ENCODE measurements around the gene CCDC171.
"Not testable (repeated sequence)": the region's sequence is repeated elsewhere in the genome, so short reads cannot be mapped to it uniquely, and the experiment has no call there.

The CCDC171 gene

DNA sequence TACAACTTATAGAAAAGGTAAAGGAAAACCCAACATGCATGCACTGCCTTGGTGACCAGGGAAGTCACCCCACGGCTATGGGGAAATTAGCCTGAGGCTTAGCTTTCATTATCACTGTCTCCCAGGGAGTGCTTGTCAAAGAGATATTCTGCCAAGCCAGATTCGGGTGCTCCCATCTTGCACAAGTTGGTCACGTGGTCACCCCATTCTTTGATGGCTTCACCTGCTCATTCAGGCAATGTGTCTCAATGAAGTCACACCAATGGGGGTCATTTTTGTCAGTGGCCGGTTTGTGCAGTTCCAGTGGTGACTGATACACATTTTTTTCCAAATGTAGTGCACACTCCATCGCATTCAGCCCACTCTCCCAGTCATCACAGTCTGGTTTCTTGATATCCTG lies 25.8 kb upstream of the CCDC171 start:
- not testable (repeated sequence) for H3K36me3 Mint-ChIP-seq, H3K27ac Mint-ChIP-seq, H3K27me3 Mint-ChIP-seq, DNase-seq, H3K9me3 Mint-ChIP-seq, H3K4me3 Mint-ChIP-seq, H3K4me1 Mint-ChIP-seq
- CTCF ChIA-PET, result interaction anchor here (1.6 kb wide), 1 partner anchor 26 kb away, joined by 3 read pairs; no protein-coding TSS in a partner anchor

DNA sequence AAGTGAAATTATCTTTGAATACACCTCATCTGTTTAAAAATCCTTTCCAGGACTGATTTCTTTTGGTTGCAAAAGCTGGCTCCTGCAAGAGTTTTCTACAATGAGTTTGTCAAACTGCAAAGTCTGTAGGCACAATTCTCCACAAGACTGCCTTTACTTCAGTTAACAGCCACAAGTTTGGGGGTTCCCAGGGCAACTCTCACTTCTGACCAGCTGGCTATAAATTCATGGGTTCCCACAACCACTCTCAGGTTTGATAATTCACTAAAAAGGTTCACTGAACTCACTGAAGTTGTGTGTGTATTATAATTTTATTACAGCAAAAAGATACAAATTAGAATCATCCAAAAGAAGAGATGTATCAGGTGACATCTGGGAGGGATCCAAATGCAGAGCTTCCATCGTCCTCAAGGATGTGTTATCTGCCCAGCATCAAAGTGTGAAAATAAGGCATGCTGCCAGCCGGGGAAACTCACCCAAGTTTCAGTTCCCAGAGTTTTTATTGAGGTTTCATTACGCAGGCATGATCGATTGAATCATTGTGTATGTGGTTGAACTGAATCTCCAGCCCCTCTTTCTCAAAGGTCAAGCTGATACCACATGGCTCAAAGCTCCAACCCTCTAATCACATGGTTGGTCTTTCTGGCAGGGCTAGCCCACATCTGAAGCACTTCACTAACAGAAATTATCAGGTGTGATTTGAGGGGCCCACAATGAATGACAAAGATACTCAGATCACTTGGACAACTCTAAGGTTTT lies 23.1 kb upstream of the CCDC171 start:
- no peaks in the 10 kb centered on the region for H3K9me3 Mint-ChIP-seq
- CTCF ChIA-PET, result interaction anchor here (1.4 kb wide), 1 partner anchor 17 kb away, joined by 4 read pairs; no protein-coding TSS in a partner anchor

GRCh38 chr9:15531380-15531779 lies 21.5 kb upstream of the CCDC171 start:
- CTCF ChIA-PET, result interaction anchor here (1.4 kb wide), 1 partner anchor 18 kb away, joined by 4 read pairs; no protein-coding TSS in a partner anchor
- H3K4me1 Mint-ChIP-seq, result peaks cover 3% of the 10 kb centered on the region
- H3K27ac Mint-ChIP-seq, result no peak overlapping the region
- no peaks in the 10 kb centered on the region for H3K27me3 Mint-ChIP-seq
- DNase-seq, result no peak
- no peaks in the 10 kb centered on the region for H3K36me3 Mint-ChIP-seq
- no peaks in the 10 kb centered on the region for H3K9me3 Mint-ChIP-seq
- no peak overlapping the region for H3K4me3 Mint-ChIP-seq

More for the DNA sequence above, 23.1 kb upstream of the CCDC171 start:
- no peak for DNase-seq
- H3K4me1 Mint-ChIP-seq, result peaks cover 3% of the 10 kb centered on the region
- no peak overlapping the region for H3K27ac Mint-ChIP-seq
- H3K4me3 Mint-ChIP-seq, result no peak overlapping the region
- H3K27me3 Mint-ChIP-seq, result peaks cover 4% of the 10 kb centered on the region
- no peaks in the 10 kb centered on the region for H3K36me3 Mint-ChIP-seq

GRCh38 chr9:15541872-15542271 lies 11.0 kb upstream of the CCDC171 start:
- no peaks in the 10 kb centered on the region for H3K4me1 Mint-ChIP-seq
- no peaks in the 10 kb centered on the region for H3K36me3 Mint-ChIP-seq
- H3K4me3 Mint-ChIP-seq, result no peak overlapping the region
- DNase-seq, result no peak
- CTCF ChIA-PET, result no interaction called here
- H3K27me3 Mint-ChIP-seq, result peaks cover 21% of the 10 kb centered on the region
- no peaks in the 10 kb centered on the region for H3K9me3 Mint-ChIP-seq
- H3K27ac Mint-ChIP-seq, result no peak overlapping the region

DNA sequence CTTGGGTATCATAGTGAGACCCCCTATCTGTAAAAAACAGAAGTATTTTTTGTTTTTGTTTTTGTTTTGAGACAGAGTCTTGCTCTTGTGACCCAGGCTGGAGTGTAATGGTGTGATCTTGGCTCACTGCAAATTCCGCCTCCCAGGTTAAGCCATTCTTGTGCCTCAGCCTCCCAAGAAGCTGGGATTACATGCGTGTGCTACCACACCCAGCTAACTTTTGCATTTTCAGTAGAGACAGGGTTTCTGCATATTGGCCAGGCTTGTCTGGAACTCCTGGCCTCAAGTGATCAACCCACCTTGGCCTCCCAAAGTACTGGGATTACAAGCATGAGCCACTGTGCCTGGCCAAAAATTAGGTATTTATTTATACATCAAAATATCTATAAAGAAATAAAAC lies 10.2 kb upstream of the CCDC171 start:
- H3K27me3 Mint-ChIP-seq, result peaks cover 21% of the 10 kb centered on the region
- no peaks in the 10 kb centered on the region for H3K36me3 Mint-ChIP-seq
- H3K4me1 Mint-ChIP-seq, result no peaks in the 10 kb centered on the region
- no peaks in the 10 kb centered on the region for H3K9me3 Mint-ChIP-seq
- CTCF ChIA-PET, result no interaction called here
- no peak overlapping the region for H3K27ac Mint-ChIP-seq
- no peak for DNase-seq
- H3K4me3 Mint-ChIP-seq, result no peak overlapping the region

DNA sequence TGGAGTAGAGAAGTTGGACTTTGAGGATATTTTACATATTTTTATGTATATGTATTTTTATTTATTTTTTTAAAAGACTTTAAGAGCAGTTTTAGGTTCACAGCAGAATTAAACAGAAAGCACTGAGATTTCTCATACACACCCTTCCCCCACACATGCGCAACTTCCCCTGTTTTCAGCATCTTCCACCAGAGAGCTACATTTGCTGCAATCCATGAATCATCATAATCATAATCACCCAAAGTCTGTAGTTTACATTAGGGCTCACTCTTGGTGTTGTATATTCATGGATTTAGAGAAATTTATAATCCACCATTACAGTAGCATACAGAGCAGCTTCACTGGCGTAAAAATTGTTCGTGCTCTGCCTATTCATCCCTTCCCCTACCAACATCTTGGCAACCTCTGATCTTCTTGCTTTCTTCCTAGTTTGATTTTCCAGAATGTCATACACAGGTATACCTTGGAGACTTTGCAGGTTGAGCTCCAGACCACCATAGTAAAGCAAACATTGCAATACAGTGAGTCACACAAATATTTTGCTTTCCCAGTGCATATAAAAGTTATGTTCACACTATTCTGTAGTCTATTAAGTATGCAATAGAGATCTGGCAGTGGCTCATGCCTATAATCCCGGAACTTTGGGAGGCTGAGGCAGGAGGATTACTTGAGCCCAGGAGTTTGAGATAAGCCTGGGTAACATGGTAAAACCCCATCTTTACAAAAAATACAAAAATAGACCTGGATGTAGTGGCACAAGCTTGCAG lies 9.6 kb upstream of the CCDC171 start:
- Mint-ChIP-seq H3K9me3 (no peaks in the 10 kb centered on the region), H3K27ac (no peak overlapping the region), H3K4me1 (no peaks in the 10 kb centered on the region), H3K27me3 (peaks cover 21% of the 10 kb centered on the region), H3K36me3 (no peaks in the 10 kb centered on the region), H3K4me3 (no peak overlapping the region)
- DNase-seq, result no peak
- CTCF ChIA-PET, result interaction anchor here (1.0 kb wide), 1 partner anchor 10 kb away, joined by 3 read pairs; the partner anchor contains the start of gene CCDC171

DNA sequence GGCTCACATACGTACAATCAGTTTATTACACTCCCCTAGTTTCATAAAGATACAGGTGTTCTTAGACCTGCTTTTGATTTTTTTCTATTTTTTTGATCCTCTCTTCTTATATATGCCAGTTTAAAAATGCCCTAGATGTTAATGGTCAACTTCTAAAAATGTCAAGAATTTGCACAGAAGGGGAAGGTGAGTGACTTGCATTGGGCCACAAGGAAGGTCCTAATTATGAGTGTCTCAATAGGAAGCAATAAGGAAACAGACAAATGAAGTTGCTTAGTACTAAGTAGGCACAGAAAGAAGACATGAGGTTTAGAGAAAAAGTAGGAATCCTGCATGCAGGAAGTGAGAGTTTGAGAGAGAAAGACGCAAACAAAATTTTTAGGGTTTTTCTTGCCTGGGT lies 3.2 kb upstream of the CCDC171 start:
- Mint-ChIP-seq H3K9me3 (no peaks in the 10 kb centered on the region), H3K4me1 (peaks cover 26% of the 10 kb centered on the region), H3K27me3 (peaks cover 33% of the 10 kb centered on the region), H3K27ac (no peak overlapping the region), H3K4me3 (no peak overlapping the region), H3K36me3 (no peaks in the 10 kb centered on the region)
- no peak for DNase-seq
- CTCF ChIA-PET, result interaction anchor here (1.5 kb wide), 1 partner anchor 9 kb away, joined by 3 read pairs; no protein-coding TSS in a partner anchor

DNA sequence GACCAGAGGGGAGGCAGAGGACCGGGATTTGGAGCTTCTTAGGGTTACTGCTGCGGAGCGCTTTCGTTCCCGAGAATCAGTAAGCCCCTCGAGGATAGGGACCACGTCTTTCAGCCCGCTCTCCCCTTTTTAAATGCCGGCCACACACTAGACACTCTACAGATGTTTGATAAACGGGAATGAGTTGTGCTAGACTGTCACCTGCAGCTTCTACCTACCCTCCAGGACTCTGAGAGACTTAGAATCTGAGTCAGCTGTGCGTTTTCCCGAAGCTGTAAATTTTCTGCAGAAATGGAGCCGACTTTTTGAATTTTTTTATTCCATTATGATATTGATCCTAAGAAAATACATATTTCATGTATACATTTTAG lies 670 bp downstream of the CCDC171 start:
- Mint-ChIP-seq H3K27ac (peak overlapping the region; percentile 66), H3K9me3 (no peaks in the 10 kb centered on the region), H3K4me3 (peak overlapping the region; percentile 85), H3K27me3 (peaks cover 27% of the 10 kb centered on the region), H3K4me1 (peaks cover 26% of the 10 kb centered on the region), H3K36me3 (no peaks in the 10 kb centered on the region)
- CTCF ChIA-PET, result interaction anchor here (0.9 to 2.1 kb wide), 7 partner anchors 9 to 88 kb away, joined by 3 to 22 read pairs (median 3); partner anchors contain the start of gene PSIP1
- DNase-seq, result no peak

DNA sequence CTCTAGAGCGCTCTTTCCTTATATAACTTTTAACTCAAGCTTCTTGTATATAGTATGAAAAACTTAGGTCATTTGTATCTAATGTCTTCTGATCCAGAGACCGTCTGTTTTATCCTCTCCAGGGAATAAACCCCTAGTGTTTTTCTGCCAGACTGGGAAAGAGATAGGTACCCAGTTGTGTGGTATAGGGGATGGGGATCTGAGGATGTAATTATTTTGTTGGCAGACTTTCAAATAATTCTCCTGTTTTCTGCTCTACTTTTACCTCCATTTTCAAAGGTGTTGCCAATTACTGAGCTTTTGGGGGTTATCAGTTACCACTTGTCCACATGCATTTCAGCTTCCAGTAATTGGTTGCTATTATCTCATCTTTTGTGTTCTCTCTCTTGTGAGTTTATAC lies 17.9 kb downstream of the CCDC171 start:
- CTCF ChIA-PET, result no interaction called here

DNA sequence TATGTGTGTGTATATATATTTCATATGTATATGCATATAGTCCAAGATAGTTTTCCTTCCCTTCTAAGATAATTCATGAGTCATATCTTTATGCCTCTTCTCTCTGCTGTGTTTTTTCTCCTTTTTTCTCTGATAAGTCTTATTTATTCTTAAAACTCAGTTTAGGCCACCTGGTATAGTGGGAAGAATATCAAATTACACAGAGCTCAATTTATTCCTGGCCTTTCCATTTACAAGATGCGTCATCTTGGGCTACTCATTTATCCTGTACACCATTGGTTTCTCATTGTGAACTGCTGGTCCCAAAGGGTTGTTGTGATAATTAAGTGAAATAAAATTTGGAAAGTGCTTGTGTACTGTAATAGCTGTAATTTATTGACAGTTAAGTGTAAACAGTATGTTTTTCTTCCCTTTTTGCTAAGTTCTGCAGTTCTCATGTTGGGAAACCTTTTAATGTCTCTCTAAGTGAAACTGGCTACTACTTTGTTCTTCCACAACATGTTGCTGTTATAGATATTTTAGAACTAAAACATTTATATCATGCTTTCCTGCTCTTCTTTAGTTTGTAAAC lies 19.4 kb downstream of the CCDC171 start:
- no peak overlapping the region for H3K4me3 Mint-ChIP-seq
- H3K4me1 Mint-ChIP-seq, result no peaks in the 10 kb centered on the region
- DNase-seq, result no peak
- H3K9me3 Mint-ChIP-seq, result no peaks in the 10 kb centered on the region
- no peaks in the 10 kb centered on the region for H3K27me3 Mint-ChIP-seq
- H3K27ac Mint-ChIP-seq, result no peak overlapping the region
- CTCF ChIA-PET, result no interaction called here
- no peaks in the 10 kb centered on the region for H3K36me3 Mint-ChIP-seq

More for the DNA sequence above, 17.9 kb downstream of the CCDC171 start:
- no peaks in the 10 kb centered on the region for H3K9me3 Mint-ChIP-seq
- no peaks in the 10 kb centered on the region for H3K36me3 Mint-ChIP-seq
- no peak overlapping the region for H3K27ac Mint-ChIP-seq
- H3K4me3 Mint-ChIP-seq, result no peak overlapping the region
- H3K4me1 Mint-ChIP-seq, result no peaks in the 10 kb centered on the region
- H3K27me3 Mint-ChIP-seq, result no peaks in the 10 kb centered on the region
- no peak for DNase-seq

- CTCF ChIA-PET, result no interaction called here
- Mint-ChIP-seq H3K36me3 (no peaks in the 10 kb centered on the region), H3K27ac (no peak overlapping the region), H3K9me3 (no peaks in the 10 kb centered on the region), H3K27me3 (no peaks in the 10 kb centered on the region), H3K4me1 (no peaks in the 10 kb centered on the region), H3K4me3 (no peak overlapping the region)
- DNase-seq, result no peak
Measured at GRCh38 chr9:15576350-15577050, 23.7 kb downstream of the CCDC171 start.

- Mint-ChIP-seq H3K4me1 (no peaks in the 10 kb centered on the region), H3K9me3 (peaks cover 5% of the 10 kb centered on the region), H3K27me3 (no peaks in the 10 kb centered on the region), H3K27ac (no peak overlapping the region), H3K36me3 (no peaks in the 10 kb centered on the region), H3K4me3 (no peak overlapping the region)
- CTCF ChIA-PET, result no interaction called here
- DNase-seq, result no peak
Measured at GRCh38 chr9:15578714-15579113, 25.9 kb downstream of the CCDC171 start.

- H3K27me3 Mint-ChIP-seq, result no peaks in the 10 kb centered on the region
- no peak for DNase-seq
- CTCF ChIA-PET, result no interaction called here
- H3K4me3 Mint-ChIP-seq, result no peak overlapping the region
- no peaks in the 10 kb centered on the region for H3K4me1 Mint-ChIP-seq
- no peaks in the 10 kb centered on the region for H3K36me3 Mint-ChIP-seq
- H3K9me3 Mint-ChIP-seq, result peaks cover 5% of the 10 kb centered on the region
- no peak overlapping the region for H3K27ac Mint-ChIP-seq
Measured at GRCh38 chr9:15584379-15584778, 31.5 kb downstream of the CCDC171 start.

- no peak overlapping the region for H3K4me3 Mint-ChIP-seq
- no peak overlapping the region for H3K27ac Mint-ChIP-seq
- CTCF ChIA-PET, result no interaction called here
- H3K9me3 Mint-ChIP-seq, result peaks cover 2% of the 10 kb centered on the region
- H3K27me3 Mint-ChIP-seq, result no peaks in the 10 kb centered on the region
- no peaks in the 10 kb centered on the region for H3K36me3 Mint-ChIP-seq
- DNase-seq, result no peak
- no peaks in the 10 kb centered on the region for H3K4me1 Mint-ChIP-seq
Measured at GRCh38 chr9:15592317-15592716, 39.5 kb downstream of the CCDC171 start.
